ENCODE data around the gene EYS.

EYS gene

GRCh38 chr6:64681416-64682160, 1025.4 kb downstream of the EYS start:
- no peak for FAIRE-seq
- DNase-seq (ENCODE audit: insufficient read length, low spot score): no peak

GRCh38 chr6:64680446-64680845, 1026.6 kb downstream of the EYS start:
- FAIRE-seq (no peak), DNase-seq (ENCODE audit: insufficient read length, low spot score) (no peak)

GRCh38 chr6:64679416-64679815, 1027.6 kb downstream of the EYS start:
- FAIRE-seq: no peak
- DNase-seq (ENCODE audit: insufficient read length, low spot score): no peak

GRCh38 chr6:64672651-64673050, 1034.4 kb downstream of the EYS start:
- DNase-seq (ENCODE audit: insufficient read length, low spot score): no peak

GRCh38 chr6:64672131-64672530, 1034.9 kb downstream of the EYS start:
- FAIRE-seq (no peak), DNase-seq (ENCODE audit: insufficient read length, low spot score) (no peak)

More at GRCh38 chr6:64672651-64673050, 1034.4 kb downstream of the EYS start:
- no peak for FAIRE-seq

- no peak for FAIRE-seq
Measured at GRCh38 chr6:64665137-64665536, 1041.9 kb downstream of the EYS start.

GRCh38 chr6:64664480-64664879, 1042.5 kb downstream of the EYS start:
- DNase-seq (ENCODE audit: insufficient read length, low spot score) (no peak), FAIRE-seq (no peak)

More at GRCh38 chr6:64665137-64665536, 1041.9 kb downstream of the EYS start:
- no peak for DNase-seq (ENCODE audit: insufficient read length, low spot score)

- no peak for DNase-seq (ENCODE audit: insufficient read length, low spot score)
Measured at GRCh38 chr6:64644024-64644423, 1063.0 kb downstream of the EYS start.

GRCh38 chr6:64630901-64631300, 1076.1 kb downstream of the EYS start:
- no peak for FAIRE-seq
- no peak for DNase-seq (ENCODE audit: insufficient read length, low spot score)

More at GRCh38 chr6:64644024-64644423, 1063.0 kb downstream of the EYS start:
- FAIRE-seq: no peak

- DNase-seq (ENCODE audit: insufficient read length, low spot score) (no peak), FAIRE-seq (no peak)
Measured at GRCh38 chr6:64622944-64623343, 1084.1 kb downstream of the EYS start.

- FAIRE-seq (no peak), DNase-seq (ENCODE audit: insufficient read length, low spot score) (no peak)
Measured at GRCh38 chr6:64602993-64603392, 1104.0 kb downstream of the EYS start.

- no peak for DNase-seq (ENCODE audit: insufficient read length, low spot score)
- no peak for FAIRE-seq
Measured at GRCh38 chr6:64591676-64592036, 1115.4 kb downstream of the EYS start.

- DNase-seq (ENCODE audit: insufficient read length, low spot score) (no peak), FAIRE-seq (no peak)
Measured at GRCh38 chr6:64590965-64591675, 1115.9 kb downstream of the EYS start.

GRCh38 chr6:64589961-64590360, 1117.1 kb downstream of the EYS start:
- no peak for FAIRE-seq
- no peak for DNase-seq (ENCODE audit: insufficient read length, low spot score)

- no peak for FAIRE-seq
- no peak for DNase-seq (ENCODE audit: insufficient read length, low spot score)
Measured at GRCh38 chr6:64580346-64580745, 1126.7 kb downstream of the EYS start.

GRCh38 chr6:64553249-64553786, 1153.7 kb downstream of the EYS start:
- DNase-seq (ENCODE audit: insufficient read length, low spot score) (no peak), FAIRE-seq (no peak)

- no peak for DNase-seq (ENCODE audit: insufficient read length, low spot score)
- FAIRE-seq: no peak
Measured at GRCh38 chr6:64547594-64548268, 1159.3 kb downstream of the EYS start.

- no peak for FAIRE-seq
Measured at GRCh38 chr6:64539917-64540316, 1167.1 kb downstream of the EYS start.

GRCh38 chr6:64538722-64539121, 1168.3 kb downstream of the EYS start:
- no peak for FAIRE-seq

More at GRCh38 chr6:64539917-64540316, 1167.1 kb downstream of the EYS start:
- no peak for DNase-seq (ENCODE audit: insufficient read length, low spot score)

GRCh38 chr6:64527899-64528298, 1179.1 kb downstream of the EYS start:
- FAIRE-seq: no peak
- DNase-seq (ENCODE audit: insufficient read length, low spot score): no peak

More at GRCh38 chr6:64538722-64539121, 1168.3 kb downstream of the EYS start:
- DNase-seq (ENCODE audit: insufficient read length, low spot score): no peak

GRCh38 chr6:64522859-64523258, 1184.2 kb downstream of the EYS start:
- DNase-seq (ENCODE audit: insufficient read length, low spot score) (no peak), FAIRE-seq (no peak)

Measured in GM19239 (cell line).